GM12875 (cell line): ENCODE measurements around the gene RAF1.

Experiments used
- H3K4me3 ChIP-seq: one replicate; pipeline ENCODE4 v1.5.1; 2011; ENCODE audit warnings: low read depth, low read length, control low read depth
- TF ChIP-seq, protein P1 (sequence below): IDR thresholded peaks from 2 replicates; pipeline ENCODE4 v1.5.1; 2011; ENCODE audit warnings: low read depth, mild to moderate bottlenecking, control low read depth, inconsistent platforms, low read length, moderate library complexity, borderline replicate concordance; ENCODE audit not compliant: insufficient read depth

RAF1 gene

DNA sequence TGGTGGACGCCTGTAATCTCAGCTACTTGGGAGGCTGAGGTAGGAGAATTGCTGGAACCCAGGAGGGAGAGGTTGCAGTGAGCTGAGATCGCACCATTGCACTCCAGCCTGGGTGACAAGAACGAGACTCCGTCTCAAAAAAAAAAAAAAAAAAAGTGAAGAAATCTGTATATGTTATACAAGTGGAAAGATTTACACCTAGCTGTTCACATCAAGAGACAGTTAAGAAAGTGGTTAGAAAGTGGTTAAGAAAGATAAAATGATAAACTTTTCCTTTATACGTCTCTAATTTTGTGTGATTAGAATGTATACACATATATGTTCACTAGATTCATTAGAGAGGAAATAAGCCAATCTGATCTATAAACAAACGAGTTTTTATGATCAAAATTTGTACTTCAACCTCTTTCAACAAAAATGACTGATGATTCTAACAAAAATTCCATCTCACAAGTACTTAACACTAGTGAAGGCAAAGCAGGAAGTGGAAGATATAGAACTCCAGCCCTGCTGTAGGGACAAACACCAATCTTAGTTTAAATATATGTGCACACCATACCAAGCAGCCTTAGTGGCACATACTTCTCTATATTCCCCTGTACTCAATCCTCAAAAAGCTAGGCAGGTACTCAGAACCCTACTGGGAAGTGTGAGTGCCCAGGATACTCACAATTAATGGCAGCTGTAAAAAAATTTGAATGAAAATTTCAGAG, 51.2 kb downstream of the RAF1 start:
- H3K4me3 ChIP-seq = no peak overlapping the region
- TF ChIP-seq, protein P1, sequence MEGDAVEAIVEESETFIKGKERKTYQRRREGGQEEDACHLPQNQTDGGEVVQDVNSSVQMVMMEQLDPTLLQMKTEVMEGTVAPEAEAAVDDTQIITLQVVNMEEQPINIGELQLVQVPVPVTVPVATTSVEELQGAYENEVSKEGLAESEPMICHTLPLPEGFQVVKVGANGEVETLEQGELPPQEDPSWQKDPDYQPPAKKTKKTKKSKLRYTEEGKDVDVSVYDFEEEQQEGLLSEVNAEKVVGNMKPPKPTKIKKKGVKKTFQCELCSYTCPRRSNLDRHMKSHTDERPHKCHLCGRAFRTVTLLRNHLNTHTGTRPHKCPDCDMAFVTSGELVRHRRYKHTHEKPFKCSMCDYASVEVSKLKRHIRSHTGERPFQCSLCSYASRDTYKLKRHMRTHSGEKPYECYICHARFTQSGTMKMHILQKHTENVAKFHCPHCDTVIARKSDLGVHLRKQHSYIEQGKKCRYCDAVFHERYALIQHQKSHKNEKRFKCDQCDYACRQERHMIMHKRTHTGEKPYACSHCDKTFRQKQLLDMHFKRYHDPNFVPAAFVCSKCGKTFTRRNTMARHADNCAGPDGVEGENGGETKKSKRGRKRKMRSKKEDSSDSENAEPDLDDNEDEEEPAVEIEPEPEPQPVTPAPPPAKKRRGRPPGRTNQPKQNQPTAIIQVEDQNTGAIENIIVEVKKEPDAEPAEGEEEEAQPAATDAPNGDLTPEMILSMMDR = no peak

DNA sequence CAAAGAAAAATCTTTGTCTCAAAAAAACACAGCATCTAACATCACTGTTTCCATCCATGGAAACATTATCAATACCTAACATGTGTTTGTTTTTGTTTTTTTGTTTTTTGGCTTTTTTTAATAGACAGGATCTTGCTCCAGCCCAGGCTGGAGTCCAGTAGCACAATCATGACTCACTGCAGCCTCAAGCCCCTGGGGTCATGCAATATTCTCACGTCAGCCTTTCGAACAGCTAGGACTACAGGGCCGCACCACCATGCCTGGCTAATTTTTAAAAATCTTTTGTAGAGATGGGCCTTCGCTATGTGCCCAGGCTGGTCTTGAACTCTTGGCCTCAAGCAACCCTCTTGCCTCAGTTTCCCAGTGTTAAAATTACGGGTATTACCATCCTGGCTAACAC, 52.8 kb downstream of the RAF1 start:
- TF ChIP-seq, protein P1 = no peak
- no peak overlapping the region for H3K4me3 ChIP-seq

DNA sequence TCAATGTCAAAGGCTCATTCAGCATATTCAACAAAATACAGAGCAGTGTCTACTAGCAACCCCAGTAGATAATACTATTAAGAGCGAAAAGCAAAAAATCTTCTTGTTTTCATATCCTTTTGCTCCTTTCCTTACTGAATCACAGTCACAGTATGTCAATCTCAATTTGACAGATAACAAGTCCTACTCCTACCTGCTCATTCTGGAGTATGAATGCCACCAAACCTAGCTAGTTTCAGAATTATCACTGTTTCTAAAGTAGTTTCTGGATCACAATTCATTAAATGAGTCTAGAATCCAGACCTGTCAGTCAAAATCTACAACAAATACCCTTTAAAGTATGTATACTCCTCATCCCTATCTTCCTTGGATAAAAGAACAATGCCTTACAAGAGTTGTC, 55.5 kb downstream of the RAF1 start:
- TF ChIP-seq, protein P1 = no peak
- H3K4me3 ChIP-seq = no peak overlapping the region

DNA sequence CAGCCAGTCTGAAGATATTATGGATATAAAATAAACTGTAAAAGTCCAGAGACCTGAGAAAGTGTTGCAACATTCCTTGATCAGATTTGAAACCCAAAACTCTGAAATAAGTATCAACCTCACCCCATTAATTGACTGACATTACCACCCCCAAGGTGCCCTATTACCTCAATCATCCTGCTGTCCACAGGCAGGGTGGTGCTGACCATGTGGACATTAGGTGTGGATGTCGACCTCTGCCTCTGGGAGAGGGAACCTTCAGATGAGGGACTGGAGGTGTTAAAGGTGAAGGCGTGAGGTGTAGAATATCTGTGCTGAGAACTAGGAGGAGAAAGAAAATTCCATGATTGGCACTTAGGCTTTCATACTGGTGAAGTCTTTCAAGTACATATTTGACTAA, 59.9 kb downstream of the RAF1 start:
- TF ChIP-seq, protein P1 = no peak
- no peak overlapping the region for H3K4me3 ChIP-seq

DNA sequence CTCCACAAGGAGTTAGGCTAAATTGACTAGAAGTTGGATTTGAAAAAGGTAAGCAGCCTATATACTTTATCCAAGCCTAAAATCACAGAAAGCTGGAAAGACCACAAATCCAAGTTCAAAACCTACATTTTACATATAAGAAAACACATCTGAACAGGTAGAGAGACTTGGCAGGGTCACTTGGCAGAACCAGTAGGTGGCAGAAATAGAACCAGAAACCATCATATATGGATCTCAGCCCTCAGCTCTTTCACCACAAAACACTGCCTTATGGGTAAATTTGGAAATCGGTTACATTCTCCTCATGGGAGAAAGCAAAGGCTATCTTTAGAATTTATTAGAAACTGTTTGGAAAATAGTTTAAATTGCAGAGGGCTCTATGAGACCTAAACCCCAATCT, 62.8 kb downstream of the RAF1 start:
- TF ChIP-seq, protein P1 = no peak
- H3K4me3 ChIP-seq = no peak overlapping the region

DNA sequence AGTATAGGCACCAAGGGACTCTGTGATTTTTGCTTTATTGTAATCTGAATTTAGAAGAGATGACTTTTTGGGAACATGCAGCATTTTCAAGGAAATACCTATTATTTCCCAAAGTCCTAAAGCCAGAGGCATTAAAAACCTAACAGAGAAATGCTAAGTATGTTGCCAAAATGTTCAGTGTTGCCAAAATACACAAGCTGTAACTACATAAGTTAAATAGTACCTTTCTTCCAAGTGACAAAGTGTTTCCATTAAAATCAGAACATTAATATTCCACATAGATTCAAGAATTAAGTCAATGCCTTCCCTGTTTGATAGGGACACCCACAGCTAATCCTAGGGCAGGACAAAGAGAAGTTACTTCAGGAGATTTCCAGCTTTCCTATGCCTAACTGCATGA, 65.0 kb downstream of the RAF1 start:
- TF ChIP-seq, protein P1 = no peak
- no peak overlapping the region for H3K4me3 ChIP-seq

DNA sequence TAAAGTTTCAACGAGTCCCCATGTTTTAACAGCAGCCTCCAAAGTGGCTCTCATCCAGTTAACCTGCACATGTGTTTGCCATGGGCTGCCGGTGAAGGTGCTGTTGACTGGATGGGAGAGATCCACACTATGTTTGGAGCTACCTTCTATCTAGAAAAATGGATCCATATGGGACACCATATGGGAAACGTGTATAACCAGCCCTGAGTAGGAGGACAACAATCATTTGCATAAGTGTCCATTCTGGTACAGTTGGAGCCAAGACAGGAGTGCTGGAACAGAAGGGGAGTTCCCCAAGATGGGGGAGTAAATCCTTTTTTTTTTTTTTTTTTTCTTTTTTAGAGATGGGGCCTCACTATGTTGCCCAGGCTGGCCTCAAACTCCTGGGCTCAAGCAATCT, 70.4 kb downstream of the RAF1 start:
- TF ChIP-seq, protein P1 = no peak
- H3K4me3 ChIP-seq = no peak overlapping the region
